ENCODE measurements around the gene ZNF483.

ZNF483 gene

DNA sequence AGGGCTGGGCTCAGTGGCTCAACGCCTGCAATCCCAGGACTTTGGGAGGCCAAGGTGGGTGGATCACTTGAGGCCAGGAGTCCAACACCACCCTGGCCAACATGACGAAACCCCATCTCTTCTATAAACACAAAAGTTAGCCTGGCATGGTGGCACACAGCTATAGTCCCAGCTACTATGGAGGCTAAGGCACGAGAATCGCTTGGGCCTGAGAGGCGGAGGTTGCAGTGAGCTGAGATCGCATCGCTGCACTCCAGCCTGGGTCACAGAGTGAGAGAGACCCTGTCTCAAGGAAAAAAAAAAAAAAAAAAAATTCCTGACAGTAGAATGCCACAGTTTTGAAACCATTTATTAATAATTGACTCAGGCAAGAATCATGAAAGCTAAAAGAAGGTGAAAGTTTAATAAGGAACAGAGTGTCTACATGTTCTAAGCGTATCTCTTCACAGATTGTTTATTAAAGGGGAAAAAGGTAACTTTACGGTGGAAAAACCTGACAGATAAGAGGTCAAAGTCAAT is 80.1 kb downstream of the ZNF483 start:
- Histone ChIP-seq H3K4me3 (replicated peaks; ENCODE audit: insufficient read depth, low read length) (no peak overlapping the region), H3K27ac (replicated peaks) (no peak overlapping the region), H3K27me3 (ENCODE audit: insufficient read depth, poor library complexity, severe bottlenecking) (no peaks in the 10 kb centered on the region)
- DNase-seq (ENCODE audit: low read depth in 1 of 2, low spot score in 1 of 2): no peak
- TF ChIP-seq SPI1 (IDR thresholded peaks at IDR 0.05; ENCODE audit: borderline replicate concordance, low read depth) (no peak), POLR2AphosphoS5 (IDR thresholded peaks at IDR 0.05; ENCODE audit: low read depth) (no peak), GABPA (IDR thresholded peaks at IDR 0.05; ENCODE audit: low read depth) (no peak)
- TF ChIP-seq, protein P1, sequence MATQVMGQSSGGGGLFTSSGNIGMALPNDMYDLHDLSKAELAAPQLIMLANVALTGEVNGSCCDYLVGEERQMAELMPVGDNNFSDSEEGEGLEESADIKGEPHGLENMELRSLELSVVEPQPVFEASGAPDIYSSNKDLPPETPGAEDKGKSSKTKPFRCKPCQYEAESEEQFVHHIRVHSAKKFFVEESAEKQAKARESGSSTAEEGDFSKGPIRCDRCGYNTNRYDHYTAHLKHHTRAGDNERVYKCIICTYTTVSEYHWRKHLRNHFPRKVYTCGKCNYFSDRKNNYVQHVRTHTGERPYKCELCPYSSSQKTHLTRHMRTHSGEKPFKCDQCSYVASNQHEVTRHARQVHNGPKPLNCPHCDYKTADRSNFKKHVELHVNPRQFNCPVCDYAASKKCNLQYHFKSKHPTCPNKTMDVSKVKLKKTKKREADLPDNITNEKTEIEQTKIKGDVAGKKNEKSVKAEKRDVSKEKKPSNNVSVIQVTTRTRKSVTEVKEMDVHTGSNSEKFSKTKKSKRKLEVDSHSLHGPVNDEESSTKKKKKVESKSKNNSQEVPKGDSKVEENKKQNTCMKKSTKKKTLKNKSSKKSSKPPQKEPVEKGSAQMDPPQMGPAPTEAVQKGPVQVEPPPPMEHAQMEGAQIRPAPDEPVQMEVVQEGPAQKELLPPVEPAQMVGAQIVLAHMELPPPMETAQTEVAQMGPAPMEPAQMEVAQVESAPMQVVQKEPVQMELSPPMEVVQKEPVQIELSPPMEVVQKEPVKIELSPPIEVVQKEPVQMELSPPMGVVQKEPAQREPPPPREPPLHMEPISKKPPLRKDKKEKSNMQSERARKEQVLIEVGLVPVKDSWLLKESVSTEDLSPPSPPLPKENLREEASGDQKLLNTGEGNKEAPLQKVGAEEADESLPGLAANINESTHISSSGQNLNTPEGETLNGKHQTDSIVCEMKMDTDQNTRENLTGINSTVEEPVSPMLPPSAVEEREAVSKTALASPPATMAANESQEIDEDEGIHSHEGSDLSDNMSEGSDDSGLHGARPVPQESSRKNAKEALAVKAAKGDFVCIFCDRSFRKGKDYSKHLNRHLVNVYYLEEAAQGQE (IDR thresholded peaks at IDR 0.05; ENCODE audit: insufficient replicate concordance, low read depth): no peak
- TF ChIP-seq, protein P2, sequence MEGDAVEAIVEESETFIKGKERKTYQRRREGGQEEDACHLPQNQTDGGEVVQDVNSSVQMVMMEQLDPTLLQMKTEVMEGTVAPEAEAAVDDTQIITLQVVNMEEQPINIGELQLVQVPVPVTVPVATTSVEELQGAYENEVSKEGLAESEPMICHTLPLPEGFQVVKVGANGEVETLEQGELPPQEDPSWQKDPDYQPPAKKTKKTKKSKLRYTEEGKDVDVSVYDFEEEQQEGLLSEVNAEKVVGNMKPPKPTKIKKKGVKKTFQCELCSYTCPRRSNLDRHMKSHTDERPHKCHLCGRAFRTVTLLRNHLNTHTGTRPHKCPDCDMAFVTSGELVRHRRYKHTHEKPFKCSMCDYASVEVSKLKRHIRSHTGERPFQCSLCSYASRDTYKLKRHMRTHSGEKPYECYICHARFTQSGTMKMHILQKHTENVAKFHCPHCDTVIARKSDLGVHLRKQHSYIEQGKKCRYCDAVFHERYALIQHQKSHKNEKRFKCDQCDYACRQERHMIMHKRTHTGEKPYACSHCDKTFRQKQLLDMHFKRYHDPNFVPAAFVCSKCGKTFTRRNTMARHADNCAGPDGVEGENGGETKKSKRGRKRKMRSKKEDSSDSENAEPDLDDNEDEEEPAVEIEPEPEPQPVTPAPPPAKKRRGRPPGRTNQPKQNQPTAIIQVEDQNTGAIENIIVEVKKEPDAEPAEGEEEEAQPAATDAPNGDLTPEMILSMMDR (IDR thresholded peaks at IDR 0.05; ENCODE audit: insufficient read depth, low read length): no peak

DNA sequence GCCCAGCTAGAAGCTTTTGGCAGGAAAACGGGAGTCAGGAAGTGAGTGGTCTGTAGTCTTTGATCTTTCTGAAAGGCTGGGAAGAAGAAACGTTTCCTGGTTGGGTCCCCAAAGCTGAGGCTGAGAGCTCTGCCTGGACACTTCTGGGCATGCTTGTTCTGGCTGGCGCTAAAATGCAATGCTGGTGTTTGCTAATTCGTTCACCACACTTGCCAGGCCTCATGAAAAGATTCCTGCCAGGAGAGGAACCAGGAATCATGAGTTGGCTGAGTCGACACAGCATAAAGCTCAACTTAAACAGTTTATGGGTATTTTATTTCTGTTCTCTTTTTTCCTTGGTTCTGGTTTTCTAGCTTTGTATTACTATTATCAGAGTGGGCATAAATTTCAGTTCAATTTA is 85.2 kb downstream of the ZNF483 start:
- no peak for DNase-seq (ENCODE audit: low read depth in 1 of 2, low spot score in 1 of 2)
- TF ChIP-seq, protein P1 (IDR thresholded peaks at IDR 0.05; ENCODE audit: insufficient replicate concordance, low read depth): no peak
- TF ChIP-seq GABPA (IDR thresholded peaks at IDR 0.05; ENCODE audit: low read depth): no peak
- TF ChIP-seq, protein P2 (IDR thresholded peaks at IDR 0.05; ENCODE audit: insufficient read depth, low read length): no peak
- TF ChIP-seq POLR2AphosphoS5 (IDR thresholded peaks at IDR 0.05; ENCODE audit: low read depth): no peak
- no peak for TF ChIP-seq SPI1 (IDR thresholded peaks at IDR 0.05; ENCODE audit: borderline replicate concordance, low read depth)
- no peaks in the 10 kb centered on the region for H3K27me3 ChIP-seq (ENCODE audit: insufficient read depth, poor library complexity, severe bottlenecking)
- no peak overlapping the region for H3K4me3 ChIP-seq (replicated peaks; ENCODE audit: insufficient read depth, low read length)
- H3K27ac ChIP-seq (replicated peaks): no peak overlapping the region

- Histone ChIP-seq H3K27me3 (ENCODE audit: insufficient read depth, poor library complexity, severe bottlenecking) (no peaks in the 10 kb centered on the region), H3K4me3 (replicated peaks; ENCODE audit: insufficient read depth, low read length) (no peak overlapping the region), H3K27ac (replicated peaks) (no peak overlapping the region)
- no peak for DNase-seq (ENCODE audit: low read depth in 1 of 2, low spot score in 1 of 2)
- TF ChIP-seq, protein P1 (IDR thresholded peaks at IDR 0.05; ENCODE audit: insufficient replicate concordance, low read depth): no peak
- no peak for TF ChIP-seq SPI1 (IDR thresholded peaks at IDR 0.05; ENCODE audit: borderline replicate concordance, low read depth)
These were observed 85.9 kb downstream of the ZNF483 start for GRCh38 chr9:111610845-111611244.

Measured in HL-60 (cell line).